ENCODE measurements around the gene PLD1.
A peak's percentile ranks its signal among the peaks of the same experiment; 100 is the strongest.
"Not testable (repeated sequence)": the region's sequence is repeated elsewhere in the genome, so short reads cannot be mapped to it uniquely, and the experiment has no call there.

The PLD1 gene

DNA sequence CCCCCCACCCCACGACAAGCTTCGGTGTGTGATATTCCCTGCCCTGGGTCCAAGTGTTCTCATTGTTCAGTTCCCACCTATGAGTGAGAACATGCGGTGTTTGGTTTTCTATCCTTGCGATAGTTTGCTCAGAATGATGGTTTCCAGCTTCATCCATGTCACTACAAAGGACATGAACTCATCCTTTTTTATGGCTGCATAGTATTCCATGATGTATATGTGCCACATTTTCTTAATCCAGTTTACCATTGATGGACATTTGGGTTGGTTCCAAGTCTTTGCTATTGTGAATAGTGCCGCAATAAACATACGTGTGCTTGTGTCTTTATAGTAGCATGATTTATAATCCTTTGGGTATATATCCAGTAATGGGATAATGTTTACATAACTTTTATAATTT, 4.4 kb upstream of the PLD1 start:
- DNase-seq (ENCODE audit: low spot score), result not testable (repeated sequence)

DNA sequence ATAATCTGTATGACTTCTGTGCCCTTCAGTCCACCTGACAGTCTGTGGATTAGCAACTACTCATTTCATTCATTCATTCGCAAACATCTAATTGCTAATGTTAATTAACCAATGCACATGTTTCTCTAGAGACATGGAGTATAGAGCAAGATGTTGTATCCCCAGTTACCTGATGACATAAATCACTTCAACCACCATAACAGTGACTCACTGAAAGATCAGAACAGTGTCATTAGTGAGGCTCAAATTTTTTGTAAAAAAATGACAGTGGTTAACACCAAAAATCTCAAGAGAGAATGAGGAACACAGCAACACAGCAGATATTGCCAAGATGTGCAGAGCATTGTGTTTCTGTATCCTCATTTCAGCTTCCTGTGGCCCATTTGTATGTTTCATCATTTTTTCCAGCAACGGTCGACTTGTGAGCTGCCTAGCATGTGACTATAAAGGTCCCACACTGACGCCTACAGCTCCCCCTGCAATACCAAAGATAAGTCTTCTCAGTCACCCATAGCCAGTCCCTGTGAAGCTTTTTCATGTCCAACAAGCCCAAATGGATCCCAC, 3.7 kb upstream of the PLD1 start:
- DNase-seq (ENCODE audit: low spot score), result no peak

- no peak for DNase-seq (ENCODE audit: low spot score)
Observed at GRCh38 chr3:171813278-171813896, 3.1 kb upstream of the PLD1 start.

- no peak for DNase-seq (ENCODE audit: low spot score)
Observed at GRCh38 chr3:171812811-171813210, 2.5 kb upstream of the PLD1 start.

DNA sequence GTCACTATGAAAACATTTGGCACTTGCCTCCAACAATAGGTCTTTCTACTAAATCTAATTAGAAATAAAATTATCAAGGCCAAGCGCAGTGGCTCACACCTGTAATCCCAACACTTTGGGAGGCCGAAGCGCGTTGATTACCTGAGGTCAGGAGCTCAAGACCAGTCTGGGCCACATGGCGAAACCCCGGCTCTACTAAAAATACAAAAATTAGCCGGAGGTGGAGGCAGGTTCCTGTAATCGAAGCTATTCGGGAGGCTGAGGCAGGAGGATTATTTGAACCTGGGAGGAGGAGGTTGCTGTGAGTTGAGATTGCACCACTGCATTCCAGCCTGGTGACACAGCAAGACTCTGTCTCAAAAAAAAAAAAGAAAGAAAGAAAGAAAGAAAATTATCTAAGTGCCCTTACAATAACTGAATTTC, 1.6 kb upstream of the PLD1 start:
- DNase-seq (ENCODE audit: low spot score), result no peak

DNA sequence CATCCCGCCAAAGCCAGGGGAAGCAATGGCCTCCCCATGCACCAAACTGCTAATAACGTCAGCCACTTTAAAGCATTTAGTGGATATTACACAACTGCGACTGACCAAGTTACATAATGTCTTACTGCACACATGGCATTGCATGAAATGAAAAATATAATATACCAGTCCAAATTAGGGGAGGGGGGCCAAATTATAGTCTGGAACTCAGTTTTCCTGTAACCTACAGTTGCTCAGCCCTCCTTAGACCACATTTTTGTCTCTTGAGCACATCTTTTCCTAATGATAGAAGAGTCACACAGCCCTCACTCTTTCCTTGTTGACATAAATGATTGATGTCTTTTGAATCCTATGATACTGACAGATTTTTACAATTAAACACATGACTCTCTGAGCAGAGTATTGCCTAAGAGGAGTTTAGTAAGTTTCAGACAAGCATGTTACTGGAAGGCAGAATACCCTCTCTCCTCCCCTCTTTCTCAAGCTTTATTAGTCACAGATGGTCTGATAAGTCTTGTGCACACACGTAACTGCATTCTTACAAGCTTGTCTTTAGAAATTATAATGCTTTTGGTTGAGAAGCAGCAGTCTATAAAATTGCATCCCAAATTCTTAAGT, 1.1 kb upstream of the PLD1 start:
- DNase-seq (ENCODE audit: low spot score), result peak; percentile 84

GRCh38 chr3:171810629-171811294, 479 bp upstream of the PLD1 start:
- DNase-seq (ENCODE audit: low spot score), result no peak

GRCh38 chr3:171809611-171809860, 747 bp downstream of the PLD1 start:
- DNase-seq (ENCODE audit: low spot score), result no peak

DNA sequence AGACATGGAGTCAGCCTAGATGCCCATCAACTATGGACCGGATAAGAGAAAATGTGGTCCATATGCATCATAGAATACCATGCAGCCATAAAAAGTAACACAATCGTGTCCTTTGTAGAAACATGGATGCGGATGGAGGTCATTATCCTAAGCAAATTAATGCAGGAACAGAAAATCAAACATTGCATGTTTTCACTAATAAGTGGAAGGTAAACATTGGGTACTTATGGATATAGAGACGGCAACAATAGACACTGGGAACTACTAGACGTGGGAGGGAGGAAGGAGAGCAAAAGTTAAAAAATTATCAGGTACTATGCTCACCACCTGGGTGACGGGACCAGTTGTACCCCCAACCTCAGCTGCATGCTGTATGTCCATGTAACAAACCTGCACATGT, 2.5 kb downstream of the PLD1 start:
- no peak for DNase-seq (ENCODE audit: low spot score)

- no peak for DNase-seq (ENCODE audit: low spot score)
Observed at GRCh38 chr3:171807129-171807675, 3.1 kb downstream of the PLD1 start.

DNA sequence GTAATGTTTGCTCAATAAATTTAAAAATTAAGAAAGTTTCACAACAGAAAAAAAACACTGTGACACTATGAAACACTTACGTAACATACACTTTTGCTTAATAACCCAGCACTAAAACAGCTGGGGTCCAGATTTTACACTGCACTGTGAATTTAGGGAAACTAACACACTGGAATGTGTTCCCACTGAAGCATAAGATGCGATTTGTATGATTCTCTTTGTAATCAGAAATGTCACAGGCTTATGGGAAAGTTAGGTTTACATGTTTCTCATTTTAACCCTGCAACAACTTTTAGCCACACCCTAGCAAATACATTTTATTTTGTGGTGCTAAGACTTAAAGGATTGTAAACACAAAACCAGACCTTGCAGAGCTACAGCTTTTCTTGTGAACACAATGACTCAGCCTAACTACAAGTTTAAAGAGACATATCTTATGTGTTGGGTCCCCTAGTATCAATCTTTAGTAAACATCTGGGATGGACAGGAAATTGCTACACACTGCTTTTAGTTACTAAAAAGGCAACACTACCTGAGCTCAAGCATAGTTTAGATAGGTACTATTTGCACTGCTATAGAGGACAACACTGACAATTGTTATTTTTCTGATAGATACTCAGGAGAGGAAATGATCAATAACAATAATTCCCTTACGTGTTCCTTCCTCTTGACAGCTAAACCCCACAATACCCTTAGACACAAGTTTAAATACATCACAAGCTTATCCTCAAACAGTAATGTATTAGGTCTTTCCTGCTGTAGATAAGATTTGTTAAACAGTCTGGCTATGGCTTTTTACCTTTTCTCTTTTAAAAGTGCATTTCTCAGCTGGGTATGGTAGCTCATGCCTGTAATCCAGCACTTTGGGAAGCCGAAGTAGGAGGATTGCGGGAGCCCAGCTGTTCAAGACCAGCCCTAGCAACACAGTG, 3.8 kb downstream of the PLD1 start:
- peak; percentile 62 for DNase-seq (ENCODE audit: low spot score)

DNA sequence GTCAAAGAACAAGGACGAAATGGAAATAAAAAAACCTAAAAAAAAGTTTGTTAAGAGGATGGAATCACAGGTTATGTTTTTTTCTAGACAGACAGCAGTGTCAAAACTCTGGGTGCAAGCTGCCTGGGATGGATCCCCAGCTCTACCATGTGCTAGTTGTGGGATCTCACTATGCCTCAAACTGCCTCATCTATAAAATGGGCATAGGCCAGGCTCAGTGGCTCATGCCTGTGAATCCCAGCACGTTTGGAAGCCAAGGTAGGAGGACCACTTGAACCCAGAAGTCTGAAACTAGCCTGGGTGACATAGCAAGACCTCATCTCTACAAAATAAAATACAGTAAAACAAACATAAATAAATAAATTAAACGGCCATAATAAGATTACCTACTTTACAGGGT, 4.6 kb downstream of the PLD1 start:
- DNase-seq (ENCODE audit: low spot score), result no peak

DNA sequence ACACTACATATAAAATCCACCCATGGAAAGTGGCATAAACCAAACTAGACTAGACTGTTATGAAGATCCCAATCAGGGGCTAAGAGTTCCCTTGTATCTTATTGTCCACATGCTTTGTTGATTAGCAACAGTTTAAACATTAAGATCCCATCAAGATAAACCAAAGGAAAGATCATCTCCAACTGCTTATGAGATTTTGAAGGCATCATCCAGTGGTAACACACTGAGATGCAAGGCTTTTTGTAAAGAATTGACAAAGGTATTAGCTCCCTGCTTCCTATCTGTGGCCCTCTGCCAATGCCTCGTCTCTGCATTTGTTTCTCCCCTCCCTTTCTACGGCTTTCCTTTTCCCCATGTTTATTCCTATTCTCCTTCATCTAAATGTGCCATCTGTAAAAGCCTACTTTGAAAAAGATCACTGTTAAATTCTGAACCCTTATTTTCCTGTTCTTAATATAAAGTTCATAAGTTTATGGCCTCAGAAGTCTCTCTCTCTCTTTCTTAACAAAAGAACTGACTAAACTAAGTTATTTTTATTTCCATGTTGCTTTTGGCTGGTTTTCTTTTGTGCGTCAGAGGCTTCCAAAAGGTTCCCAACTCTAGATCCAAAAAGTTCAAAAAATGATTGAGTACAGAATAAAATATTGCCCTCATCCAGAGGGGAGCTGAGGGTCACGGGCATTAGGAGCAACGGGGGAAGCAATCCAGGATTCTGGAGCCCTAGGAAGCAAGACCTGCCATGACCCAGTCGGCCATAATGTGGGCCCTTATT, 5.5 kb downstream of the PLD1 start:
- DNase-seq (ENCODE audit: low spot score), result no peak

DNA sequence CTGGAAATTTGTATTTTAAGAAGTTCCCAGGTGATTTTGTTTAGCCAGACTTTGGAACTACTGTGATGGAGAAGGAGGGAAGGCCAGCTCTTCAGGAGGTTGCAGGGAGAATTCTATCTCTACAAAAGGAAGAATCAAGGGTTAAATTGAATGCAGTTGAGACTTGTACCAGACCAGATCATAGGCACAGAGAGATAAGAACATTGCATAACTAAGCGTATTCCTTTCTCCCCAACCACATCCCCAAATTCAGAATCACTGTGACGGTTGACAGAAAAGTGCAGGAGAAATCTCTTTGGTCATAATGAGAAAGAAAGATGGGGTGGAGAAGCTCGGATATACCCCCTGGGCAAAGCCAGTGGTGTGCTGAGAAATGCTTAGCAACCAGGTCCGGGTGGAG, 7.2 kb downstream of the PLD1 start:
- no peak for DNase-seq (ENCODE audit: low spot score)

GRCh38 chr3:171802590-171802956, 7.7 kb downstream of the PLD1 start:
- DNase-seq (ENCODE audit: low spot score), result no peak

DNA sequence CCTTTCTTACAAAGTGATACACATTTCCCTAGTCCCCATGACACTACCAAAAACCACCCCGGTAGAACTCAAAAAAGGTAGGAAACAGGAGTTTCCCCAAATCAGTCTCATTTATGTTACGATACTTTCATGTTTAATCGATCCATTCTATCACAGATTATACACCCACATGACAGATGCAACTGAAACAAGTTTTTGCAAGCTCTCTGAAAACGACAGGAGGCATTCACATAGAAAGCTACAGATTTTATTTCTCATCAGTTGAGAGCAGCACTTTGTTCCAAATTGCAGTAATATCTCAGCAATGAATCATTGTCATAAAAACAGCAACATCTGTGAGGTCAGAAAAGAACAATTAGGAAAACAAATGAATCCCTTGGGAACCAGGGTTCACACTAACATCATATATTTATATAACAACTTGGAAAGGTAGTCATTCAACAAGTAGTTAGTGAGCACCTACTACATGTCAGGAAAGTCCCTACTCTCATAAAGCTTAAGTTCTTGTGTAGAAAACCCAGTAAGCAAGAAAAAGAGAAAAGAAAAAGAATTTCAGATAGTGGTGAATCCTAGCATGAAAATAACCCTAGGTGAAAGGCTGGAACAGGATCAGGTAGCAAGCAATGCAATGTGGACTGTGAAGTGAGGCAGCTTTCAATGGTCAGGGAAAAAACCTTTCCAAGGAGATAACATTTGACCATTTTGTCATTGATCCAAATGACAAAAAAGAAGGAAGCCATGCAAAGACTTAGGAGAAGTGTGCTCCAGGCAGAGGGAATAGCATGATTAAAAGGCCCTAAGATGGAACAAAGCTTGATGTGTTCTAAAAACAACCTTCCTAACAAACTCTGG, 8.3 kb downstream of the PLD1 start:
- DNase-seq (ENCODE audit: low spot score), result peak; percentile 37

GRCh38 chr3:171799501-171799900, 10.8 kb downstream of the PLD1 start:
- no peak for DNase-seq (ENCODE audit: low spot score)

DNA sequence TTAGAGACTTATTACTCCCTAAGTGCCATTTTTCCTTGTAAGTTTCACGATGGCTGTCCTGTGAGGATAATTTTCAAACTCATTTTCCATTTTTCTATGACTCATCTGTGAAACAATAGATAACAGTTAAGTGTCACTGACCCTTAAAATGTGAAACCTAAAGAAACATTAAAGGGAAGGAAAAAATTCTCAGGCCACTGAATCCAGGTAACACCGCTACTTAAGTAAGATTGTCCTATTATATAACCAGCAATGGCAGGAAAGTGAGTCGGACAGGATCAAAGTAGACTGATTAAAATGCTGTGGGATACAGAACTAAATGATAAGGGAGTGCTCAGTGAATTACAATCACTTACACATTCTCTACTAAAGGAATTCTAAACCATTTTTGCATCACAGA, 12.4 kb downstream of the PLD1 start:
- DNase-seq (ENCODE audit: low spot score), result no peak

GRCh38 chr3:171797265-171797679, 13.0 kb downstream of the PLD1 start:
- no peak for DNase-seq (ENCODE audit: low spot score)

DNA sequence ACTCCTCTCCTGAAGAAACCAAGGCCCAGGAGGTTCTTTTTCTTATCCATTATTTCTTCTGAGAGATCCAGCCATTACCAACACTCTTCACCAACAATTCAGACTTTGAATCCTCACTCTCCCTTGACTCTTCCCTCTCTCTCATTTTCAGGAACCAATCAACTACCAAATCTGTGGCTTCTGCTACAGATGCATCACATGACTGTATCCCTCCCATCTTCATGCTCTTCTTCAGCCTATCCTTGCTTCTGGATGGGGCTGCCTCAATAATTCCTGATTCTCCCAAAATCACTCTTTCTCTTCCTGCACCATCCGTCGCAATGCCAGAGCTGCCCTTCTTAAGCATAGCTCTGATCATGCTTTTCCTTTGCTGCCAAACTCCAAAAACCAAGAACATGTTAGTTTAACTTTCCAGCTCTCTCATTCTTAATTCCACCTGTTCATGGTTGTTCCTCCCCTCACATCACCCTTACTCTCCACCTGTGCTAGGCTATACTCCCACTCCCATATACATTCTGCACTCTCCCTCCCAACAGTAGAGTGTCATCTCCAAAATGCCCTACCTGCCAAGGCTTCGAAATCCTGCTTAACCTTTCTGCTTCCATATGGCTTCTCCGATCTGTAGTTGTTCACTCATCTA, 13.5 kb downstream of the PLD1 start:
- DNase-seq (ENCODE audit: low spot score), result no peak
